Epithelial cell of proximal tubule (primary cell): ENCODE data around the gene UST. TPM values are rescaled to one million over a fixed set of nuclear protein-coding genes. Genes with fewer than 3 reads are reported as not detected.

ENCODE experiments used
- DNase-seq: peaks from one replicate; pipeline ENCODE4 v3.0.0-alpha.2; 2011; ENCODE audit warnings: low read depth
- H3K4me3 ChIP-seq: 2 replicates; pipeline ENCODE4 v1.5.1; 2011; ENCODE audit warnings: low read depth, mild to moderate bottlenecking, low read length
- total RNA-seq: library from RNA; depleted of rRNA; stranded (reverse); fragments of >200 nt; gene quantifications from 2 replicates; pipeline ENCODE4 v1.2.3, GENCODE V29; 2015
- TF ChIP-seq, protein P1 (sequence below): conservative IDR thresholded peaks from 2 replicates; pipeline ENCODE4 v1.5.1; 2012; ENCODE audit warnings: low read depth, mild to moderate bottlenecking, low read length

Gene UST
- total RNA-seq, 1 donor from 2014 or later = 1.1 TPM

DNA sequence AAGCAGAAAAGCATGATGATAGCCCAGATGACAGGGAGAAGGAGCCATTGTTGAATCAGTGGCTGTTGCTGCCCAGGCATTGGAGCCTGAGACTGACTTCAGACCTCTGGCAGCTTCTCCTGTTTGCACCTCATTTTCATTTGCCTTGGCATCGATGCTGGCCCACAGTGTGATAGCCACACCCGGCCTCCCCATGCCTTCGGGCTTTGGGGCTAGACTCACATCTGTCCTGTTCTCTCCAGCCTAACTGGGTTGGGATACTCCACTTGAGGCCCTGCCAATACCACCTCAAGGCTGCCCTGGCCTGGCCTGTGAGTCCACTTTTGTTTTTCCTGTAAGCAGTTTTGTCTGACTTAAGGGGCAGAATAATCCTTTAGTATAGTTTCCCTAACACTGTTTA is 140.4 kb downstream of the UST start:
- no peak for DNase-seq

DNA sequence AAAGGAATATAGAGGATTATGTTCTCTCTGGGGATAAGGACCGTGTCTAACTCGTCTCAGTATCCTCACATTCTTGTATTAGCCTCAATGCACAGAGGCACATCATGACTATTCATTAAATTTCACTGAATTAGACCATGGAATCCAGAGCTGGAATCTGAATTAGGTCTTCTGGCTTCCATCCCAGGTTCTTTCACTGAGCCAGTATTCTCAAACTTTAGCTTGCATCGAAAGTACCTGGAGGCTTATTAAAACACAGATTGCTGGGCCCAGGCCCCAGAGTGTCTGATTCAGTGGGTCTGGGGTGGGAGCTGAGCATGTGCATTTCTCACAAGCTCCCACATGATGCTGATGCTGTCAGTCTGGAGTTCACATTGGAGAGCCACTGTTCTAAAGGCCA is 142.0 kb downstream of the UST start:
- H3K4me3 ChIP-seq = no peak overlapping the region
- TF ChIP-seq, protein P1, sequence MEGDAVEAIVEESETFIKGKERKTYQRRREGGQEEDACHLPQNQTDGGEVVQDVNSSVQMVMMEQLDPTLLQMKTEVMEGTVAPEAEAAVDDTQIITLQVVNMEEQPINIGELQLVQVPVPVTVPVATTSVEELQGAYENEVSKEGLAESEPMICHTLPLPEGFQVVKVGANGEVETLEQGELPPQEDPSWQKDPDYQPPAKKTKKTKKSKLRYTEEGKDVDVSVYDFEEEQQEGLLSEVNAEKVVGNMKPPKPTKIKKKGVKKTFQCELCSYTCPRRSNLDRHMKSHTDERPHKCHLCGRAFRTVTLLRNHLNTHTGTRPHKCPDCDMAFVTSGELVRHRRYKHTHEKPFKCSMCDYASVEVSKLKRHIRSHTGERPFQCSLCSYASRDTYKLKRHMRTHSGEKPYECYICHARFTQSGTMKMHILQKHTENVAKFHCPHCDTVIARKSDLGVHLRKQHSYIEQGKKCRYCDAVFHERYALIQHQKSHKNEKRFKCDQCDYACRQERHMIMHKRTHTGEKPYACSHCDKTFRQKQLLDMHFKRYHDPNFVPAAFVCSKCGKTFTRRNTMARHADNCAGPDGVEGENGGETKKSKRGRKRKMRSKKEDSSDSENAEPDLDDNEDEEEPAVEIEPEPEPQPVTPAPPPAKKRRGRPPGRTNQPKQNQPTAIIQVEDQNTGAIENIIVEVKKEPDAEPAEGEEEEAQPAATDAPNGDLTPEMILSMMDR = no peak
- DNase-seq = no peak

More for the DNA sequence above, 140.4 kb downstream of the UST start:
- H3K4me3 ChIP-seq = no peak overlapping the region
- TF ChIP-seq, protein P1 = no peak

DNA sequence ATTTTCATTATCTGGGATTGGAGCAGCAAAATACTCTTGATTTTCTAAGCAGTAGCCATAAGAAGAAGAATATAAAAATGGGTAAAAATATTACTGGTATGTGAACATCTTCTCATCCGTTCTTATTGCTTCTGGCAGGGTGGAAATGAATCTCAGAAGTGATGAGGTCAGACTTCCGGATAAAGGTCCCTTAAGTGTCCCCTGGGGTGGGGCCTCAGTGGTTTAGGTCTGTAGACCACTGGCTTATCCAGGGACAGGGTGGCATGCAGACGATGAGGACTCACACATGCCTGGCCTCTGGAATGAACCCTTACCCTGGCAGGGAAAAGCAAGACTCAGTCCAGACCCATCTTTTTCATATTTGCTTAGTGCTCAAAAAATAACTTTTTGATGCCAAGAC is 143.3 kb downstream of the UST start:
- TF ChIP-seq, protein P1 = no peak
- DNase-seq = no peak
- H3K4me3 ChIP-seq = no peak overlapping the region

DNA sequence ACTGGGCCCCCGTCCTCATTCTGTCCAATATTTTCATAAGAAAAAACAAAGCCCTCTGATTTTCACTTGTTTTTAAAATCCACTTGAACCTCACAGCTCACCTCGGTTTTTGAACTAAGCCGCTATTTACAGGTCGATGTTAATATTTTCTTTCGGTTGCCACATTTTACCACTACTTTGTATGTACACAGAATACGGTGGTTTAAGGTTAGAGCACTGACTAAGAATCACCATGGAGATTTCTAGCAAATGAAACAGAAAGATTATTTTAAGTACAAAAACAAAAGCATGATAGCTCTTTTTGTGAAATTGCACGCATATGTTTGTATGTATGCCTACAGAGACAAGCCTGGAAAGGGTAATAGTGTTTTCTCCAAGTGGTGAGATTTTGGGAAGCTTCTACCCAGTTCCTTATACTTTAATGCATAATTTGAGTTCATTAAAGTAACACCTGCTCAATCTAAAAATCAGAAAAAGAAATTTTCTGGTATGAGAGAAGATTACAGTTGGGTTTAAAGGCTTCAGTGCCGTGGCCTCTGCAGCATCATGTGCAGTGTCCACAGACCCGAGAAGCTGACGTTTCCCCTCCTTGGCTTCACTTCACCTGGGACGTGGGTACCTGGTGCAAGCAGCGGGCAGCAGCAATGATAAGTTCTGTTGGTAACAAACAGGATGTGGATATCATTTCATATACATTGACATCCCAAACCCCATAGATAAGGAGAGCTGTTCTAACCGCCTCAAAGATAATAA is 144.0 kb downstream of the UST start:
- H3K4me3 ChIP-seq = no peak overlapping the region
- TF ChIP-seq, protein P1 = no peak
- DNase-seq = no peak

DNA sequence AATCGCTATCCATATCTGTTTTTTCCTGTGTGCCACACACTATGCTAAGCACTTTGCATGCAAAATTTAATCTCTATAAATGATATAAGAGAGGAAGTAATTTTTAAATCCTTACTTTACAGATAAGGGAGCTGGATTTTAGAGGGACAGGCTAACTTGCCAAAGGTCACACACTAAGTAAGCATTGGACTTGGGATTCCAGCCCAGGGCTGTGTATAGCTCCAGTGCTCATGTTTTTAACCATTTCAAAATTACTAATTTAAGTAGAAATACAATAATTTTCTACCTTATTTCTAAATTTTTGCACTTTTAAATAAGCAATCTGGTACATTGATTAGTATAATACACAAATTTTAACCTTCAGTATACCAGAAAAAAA is 144.6 kb downstream of the UST start:
- DNase-seq = no peak
- TF ChIP-seq, protein P1 = no peak

DNA sequence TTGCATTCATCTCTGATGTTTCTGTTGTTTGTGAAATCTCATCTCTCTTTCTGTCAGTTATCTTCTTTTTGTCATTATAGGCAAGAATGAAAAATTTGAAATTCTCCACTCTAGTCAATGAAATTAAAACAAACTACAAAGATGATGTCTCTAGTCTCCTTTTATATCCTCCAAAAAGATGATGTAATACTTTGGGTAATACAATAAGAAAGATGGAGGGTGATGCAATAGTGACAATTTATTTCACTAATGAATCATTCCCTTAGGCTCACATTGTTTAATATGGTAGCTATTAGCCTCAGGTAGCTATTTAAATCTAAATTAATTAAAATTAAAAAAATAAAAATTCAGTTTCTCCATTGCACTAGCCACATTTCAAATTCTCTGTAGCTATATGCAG is 145.4 kb downstream of the UST start:
- TF ChIP-seq, protein P1 = no peak
- H3K4me3 ChIP-seq = no peak overlapping the region
- DNase-seq = no peak

More for the DNA sequence above, 144.6 kb downstream of the UST start:
- no peak overlapping the region for H3K4me3 ChIP-seq

DNA sequence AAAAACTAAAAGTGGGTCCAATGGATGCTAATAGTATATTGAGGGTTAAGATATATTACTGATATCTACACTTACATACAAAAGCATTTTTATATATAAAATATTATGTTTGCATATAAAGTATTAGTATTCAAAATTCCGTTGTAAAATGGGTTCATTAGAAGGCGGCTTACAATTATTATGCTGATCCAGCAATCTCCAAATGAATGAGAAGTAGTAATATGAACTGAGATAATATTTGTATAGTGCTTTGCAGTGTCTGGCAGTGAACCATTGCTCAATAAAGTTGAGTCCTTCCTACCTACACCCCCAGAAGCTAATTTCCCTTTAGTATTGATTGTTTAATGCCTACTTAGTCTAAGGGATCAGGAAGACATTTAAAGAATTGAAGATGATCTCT is 146.2 kb downstream of the UST start:
- no peak for DNase-seq
- TF ChIP-seq, protein P1 = no peak
- no peak overlapping the region for H3K4me3 ChIP-seq
